KMS-11 (cell line): Measurements from ENCODE around the gene XCL2.
"Not testable (repeated sequence)": the region's sequence is repeated elsewhere in the genome, so short reads cannot be mapped to it uniquely, and the experiment has no call there.

Source experiments
- H2AFZ ChIP-seq: fragments of 200-600 bp; sonication (generic); 2 replicates; pipeline ENCODE4 v1.6.1; 2016; ENCODE audit warnings: antibody characterized with exemption, mixed run types, low read depth
- H3K27ac ChIP-seq: fragments of 200-600 bp; sonication (generic); 2 replicates; pipeline ENCODE4 v1.6.1; 2016; ENCODE audit warnings: mild to moderate bottlenecking, mixed run types
- H3K27me3 ChIP-seq: fragments of 200-600 bp; sonication (generic); 2 replicates; pipeline ENCODE4 v1.6.1; 2017; ENCODE audit warnings: mild to moderate bottlenecking, low read depth, mixed run types, moderate library complexity; ENCODE audit not compliant: insufficient read depth
- H3K36me3 ChIP-seq: fragments of 200-600 bp; sonication (generic); 2 replicates; pipeline ENCODE4 v1.6.1; 2017; ENCODE audit warnings: mild to moderate bottlenecking, mixed run types; ENCODE audit not compliant: insufficient read depth
- H3K4me1 ChIP-seq: fragments of 200-600 bp; sonication (generic); 2 replicates; pipeline ENCODE4 v1.6.1; 2016; ENCODE audit warnings: mild to moderate bottlenecking, low read depth, mixed run types; ENCODE audit not compliant: poor library complexity, severe bottlenecking
- H3K4me2 ChIP-seq: fragments of 200-600 bp; sonication (generic); 2 replicates; pipeline ENCODE4 v1.7.0; 2016; ENCODE audit warnings: mild to moderate bottlenecking, mixed run types
- H3K4me3 ChIP-seq: fragments of 200-600 bp; sonication (generic); IDR thresholded peaks from 2 replicates; pipeline ENCODE4 v1.6.1; 2017; ENCODE audit warnings: low read depth, low read length, mixed read lengths; ENCODE audit not compliant: insufficient read depth
- H3K79me2 ChIP-seq: fragments of 200-600 bp; sonication (generic); 2 replicates; pipeline ENCODE4 v1.6.1; 2016; ENCODE audit warnings: low read depth, mixed run types; ENCODE audit not compliant: insufficient read depth
- H3K9ac ChIP-seq: fragments of 200-600 bp; sonication (generic); 2 replicates; pipeline ENCODE4 v1.6.1; 2016; ENCODE audit warnings: mild to moderate bottlenecking, mixed run types
- H4K20me1 ChIP-seq: fragments of 200-600 bp; sonication (generic); 2 replicates; pipeline ENCODE4 v1.6.1; 2016; ENCODE audit warnings: mild to moderate bottlenecking, mixed run types; ENCODE audit not compliant: insufficient read depth
- TF ChIP-seq, protein P1 (sequence below): fragments of 200-600 bp; sonication (generic); conservative IDR thresholded peaks from 2 replicates; pipeline ENCODE4 v1.6.1; 2017; ENCODE audit warnings: low read depth, mild to moderate bottlenecking, antibody characterized with exemption, low read length, moderate library complexity, mixed read lengths

The XCL2 gene

GRCh38 chr1:168578531-168579185 is 34.9 kb upstream of the XCL2 start:
- not testable (repeated sequence) for H3K27ac ChIP-seq, H2AFZ ChIP-seq, H4K20me1 ChIP-seq, H3K4me2 ChIP-seq, H3K4me1 ChIP-seq, H3K27me3 ChIP-seq, H3K4me3 ChIP-seq, H3K9ac ChIP-seq, H3K36me3 ChIP-seq, H3K79me2 ChIP-seq

DNA sequence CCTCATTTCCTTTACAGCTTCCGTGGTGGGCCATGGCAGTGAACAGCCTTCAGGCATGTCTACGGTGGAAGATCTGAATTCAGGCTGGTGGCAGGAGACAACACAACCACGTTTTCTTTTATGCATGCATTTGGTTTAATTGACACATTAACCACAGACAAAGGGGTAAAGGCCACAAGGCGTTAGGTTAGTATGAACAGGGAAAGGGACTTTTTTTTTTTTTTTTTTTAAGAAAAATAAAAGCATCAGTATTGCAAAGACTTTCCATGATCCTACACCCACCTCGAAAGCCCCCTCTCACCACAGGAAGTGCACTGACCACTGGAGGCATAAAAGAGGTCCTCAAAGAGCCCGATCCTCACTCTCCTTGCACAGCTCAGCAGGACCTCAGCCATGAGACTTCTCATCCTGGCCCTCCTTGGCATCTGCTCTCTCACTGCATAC is 32.5 kb upstream of the XCL2 start, which contains the start of gene XCL1:
TSS of gene XCL1 (plus strand) at position 361 of the 444 bp plus-strand sequence. CDS start at position 394, 33 bp downstream.
- H3K4me3 ChIP-seq: not testable (repeated sequence)

GRCh38 chr1:168574234-168574633 is 30.4 kb upstream of the XCL2 start:
- H3K9ac ChIP-seq, H3K27me3 ChIP-seq, H3K4me1 ChIP-seq, H3K36me3 ChIP-seq, H3K27ac ChIP-seq, H4K20me1 ChIP-seq, H3K79me2 ChIP-seq, H2AFZ ChIP-seq, H3K4me3 ChIP-seq, H3K4me2 ChIP-seq: not testable (repeated sequence)
- TF ChIP-seq, protein P1, sequence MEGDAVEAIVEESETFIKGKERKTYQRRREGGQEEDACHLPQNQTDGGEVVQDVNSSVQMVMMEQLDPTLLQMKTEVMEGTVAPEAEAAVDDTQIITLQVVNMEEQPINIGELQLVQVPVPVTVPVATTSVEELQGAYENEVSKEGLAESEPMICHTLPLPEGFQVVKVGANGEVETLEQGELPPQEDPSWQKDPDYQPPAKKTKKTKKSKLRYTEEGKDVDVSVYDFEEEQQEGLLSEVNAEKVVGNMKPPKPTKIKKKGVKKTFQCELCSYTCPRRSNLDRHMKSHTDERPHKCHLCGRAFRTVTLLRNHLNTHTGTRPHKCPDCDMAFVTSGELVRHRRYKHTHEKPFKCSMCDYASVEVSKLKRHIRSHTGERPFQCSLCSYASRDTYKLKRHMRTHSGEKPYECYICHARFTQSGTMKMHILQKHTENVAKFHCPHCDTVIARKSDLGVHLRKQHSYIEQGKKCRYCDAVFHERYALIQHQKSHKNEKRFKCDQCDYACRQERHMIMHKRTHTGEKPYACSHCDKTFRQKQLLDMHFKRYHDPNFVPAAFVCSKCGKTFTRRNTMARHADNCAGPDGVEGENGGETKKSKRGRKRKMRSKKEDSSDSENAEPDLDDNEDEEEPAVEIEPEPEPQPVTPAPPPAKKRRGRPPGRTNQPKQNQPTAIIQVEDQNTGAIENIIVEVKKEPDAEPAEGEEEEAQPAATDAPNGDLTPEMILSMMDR: peak; percentile 36; the same call in 1 of the 2 replicates

More for the DNA sequence above, 32.5 kb upstream of the XCL2 start, which contains the start of gene XCL1:
- not testable (repeated sequence) for H3K4me1 ChIP-seq, H3K79me2 ChIP-seq, H3K27ac ChIP-seq, H2AFZ ChIP-seq, H3K4me2 ChIP-seq, H3K36me3 ChIP-seq, H4K20me1 ChIP-seq, H3K27me3 ChIP-seq, H3K9ac ChIP-seq

DNA sequence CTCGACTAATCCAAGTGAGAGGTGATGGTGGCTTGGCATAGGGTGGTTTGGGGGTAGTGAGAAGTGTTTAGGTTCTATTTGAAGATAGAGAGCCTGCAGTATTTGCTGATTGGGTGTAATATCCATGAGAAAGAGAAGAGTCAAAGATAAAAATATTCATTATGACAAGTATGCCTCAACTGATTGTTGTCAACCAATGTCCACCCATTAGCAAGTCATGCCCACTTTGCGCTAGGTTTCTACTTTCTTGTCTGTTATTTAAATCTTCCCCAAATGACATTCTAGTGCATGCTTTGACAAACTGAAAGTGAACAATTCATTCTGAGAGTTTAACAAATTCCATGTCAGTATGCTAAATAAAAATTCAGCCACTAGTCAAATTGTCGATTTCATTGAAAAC is 28.8 kb upstream of the XCL2 start:
- H3K4me2 ChIP-seq: no peak overlapping the region
- H3K4me3 ChIP-seq: no peak overlapping the region
- H3K79me2 ChIP-seq: no peaks in the 10 kb centered on the region
- TF ChIP-seq, protein P1: no peak
- no peaks in the 10 kb centered on the region for H3K36me3 ChIP-seq
- H3K27me3 ChIP-seq: no peaks in the 10 kb centered on the region
- no peak overlapping the region for H2AFZ ChIP-seq
- H3K27ac ChIP-seq: no peak overlapping the region
- H3K9ac ChIP-seq: no peak overlapping the region
- no peaks in the 10 kb centered on the region for H4K20me1 ChIP-seq
- no peaks in the 10 kb centered on the region for H3K4me1 ChIP-seq

GRCh38 chr1:168570652-168571051 is 26.9 kb upstream of the XCL2 start:
- no peak overlapping the region for H3K4me3 ChIP-seq
- no peak overlapping the region for H2AFZ ChIP-seq
- H3K4me1 ChIP-seq: no peaks in the 10 kb centered on the region
- no peak overlapping the region for H3K9ac ChIP-seq
- no peaks in the 10 kb centered on the region for H4K20me1 ChIP-seq
- no peaks in the 10 kb centered on the region for H3K36me3 ChIP-seq
- TF ChIP-seq, protein P1: no peak
- H3K27me3 ChIP-seq: no peaks in the 10 kb centered on the region
- no peak overlapping the region for H3K4me2 ChIP-seq
- H3K27ac ChIP-seq: no peak overlapping the region
- no peaks in the 10 kb centered on the region for H3K79me2 ChIP-seq
